Activated CD4-positive, alpha-beta T cell treated with anti-CD3 and anti-CD28 coated beads, Interleukin-2, Interleukin-4, amounts not matched to agents 100 ng/mL and 50 ng/mL, durations not matched to agents 16 hours and 8 hours (primary cell): ENCODE data around the gene VSIG2.
A peak's percentile ranks its signal among the peaks of the same experiment; 100 is the strongest.

Experiments used
- DNase-seq: peaks from one replicate; pipeline ENCODE4 v3.0.0-alpha.2; 2020; ENCODE audit warnings: low spot score

The VSIG2 gene

DNA sequence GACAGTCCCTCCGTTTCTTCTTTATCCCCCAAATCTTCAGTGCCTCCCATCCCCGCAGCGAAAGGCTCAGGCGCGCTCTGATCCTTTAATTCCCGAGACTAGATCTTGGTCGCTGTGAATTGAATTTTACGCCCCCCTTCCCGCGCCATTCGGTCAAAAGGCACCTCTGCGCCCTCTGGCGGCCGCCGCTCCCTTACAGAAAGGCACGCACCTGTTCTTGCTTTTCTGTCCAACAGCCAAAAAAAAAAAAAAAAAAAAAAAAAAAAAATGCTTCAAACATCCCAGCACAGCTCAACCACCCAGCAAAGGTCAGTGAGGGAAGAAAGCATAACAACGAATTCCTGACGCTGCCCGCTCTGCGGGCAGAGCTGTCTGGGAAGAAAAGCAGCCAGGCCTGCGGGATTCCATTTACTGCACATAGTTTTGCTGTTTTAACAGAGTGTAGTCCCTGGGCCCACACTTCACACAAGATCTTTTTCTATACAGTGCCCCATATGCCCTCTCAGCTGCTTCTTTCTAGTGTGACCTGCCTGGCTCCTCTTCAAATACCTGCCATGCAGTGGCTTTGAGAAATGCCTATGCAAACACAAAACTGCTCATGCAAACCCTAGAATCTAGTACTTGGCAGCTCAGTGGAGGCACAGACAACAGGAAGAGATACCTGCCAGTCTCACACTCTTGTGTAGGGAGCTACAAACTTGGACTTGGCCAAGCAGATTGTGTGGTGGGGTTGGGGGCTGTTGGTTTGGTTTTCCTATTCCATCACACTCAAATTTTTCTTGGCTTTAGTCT is 11.3 kb upstream of the VSIG2 start:
- peak; percentile 77 for DNase-seq

DNA sequence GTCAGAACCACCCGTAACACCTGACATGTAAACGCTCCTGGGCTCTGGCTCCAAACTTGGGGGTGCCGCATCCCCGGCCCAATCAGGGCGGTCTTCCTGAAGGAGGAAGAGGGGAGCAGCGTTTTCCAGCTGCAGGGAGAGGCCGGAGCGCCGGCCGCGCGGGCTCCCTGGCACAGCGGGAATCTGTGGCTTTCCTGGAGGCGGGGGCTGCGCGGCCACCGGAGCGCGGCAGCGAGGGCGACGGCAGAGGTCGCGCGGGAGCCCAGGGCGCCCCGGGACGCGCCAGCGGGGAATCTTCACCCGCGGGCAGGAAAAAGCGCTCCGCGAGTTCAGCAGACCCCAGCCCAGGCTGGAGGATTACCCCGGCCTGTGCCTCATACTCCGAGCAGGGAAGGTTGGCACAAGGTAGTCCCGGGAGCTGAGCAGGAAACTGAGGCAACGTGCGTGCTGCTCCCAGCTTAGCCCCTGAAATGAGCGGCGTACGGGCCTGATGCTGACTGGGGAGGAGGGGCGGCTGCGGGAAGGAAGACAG is 10.6 kb upstream of the VSIG2 start:
- no peak for DNase-seq

DNA sequence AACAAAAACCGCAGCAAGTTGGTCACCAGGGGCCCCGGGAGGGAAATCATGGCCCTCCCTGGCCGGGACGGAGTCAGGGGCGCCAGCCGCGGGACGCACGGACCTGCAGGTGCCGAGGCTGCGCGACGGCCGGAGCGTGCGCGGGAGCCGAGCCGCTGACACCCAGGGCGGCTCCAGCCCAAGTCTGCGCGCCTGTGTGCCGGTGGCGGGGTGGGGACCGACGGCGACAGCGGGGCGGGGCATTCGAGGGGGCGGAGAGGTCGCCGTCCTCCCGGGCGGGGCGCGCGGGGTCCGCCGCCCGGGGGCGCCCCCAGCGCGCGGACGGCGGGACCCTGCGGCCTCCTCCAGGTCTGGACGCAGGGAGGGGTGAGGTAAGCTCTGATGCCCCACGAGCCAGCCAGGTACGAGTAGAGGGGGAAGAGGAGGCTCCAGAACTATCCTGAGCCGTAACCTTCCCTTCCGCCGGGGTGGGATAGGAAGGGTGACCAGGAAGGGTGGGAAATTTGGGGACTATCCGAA is 10.1 kb upstream of the VSIG2 start, which contains the start of gene ESAM:
Gene ESAM (minus strand): TSS at position 186 of the 519 bp plus-strand sequence. CDS start 136 bp downstream, at position 50.
- peak; percentile 54 for DNase-seq

DNA sequence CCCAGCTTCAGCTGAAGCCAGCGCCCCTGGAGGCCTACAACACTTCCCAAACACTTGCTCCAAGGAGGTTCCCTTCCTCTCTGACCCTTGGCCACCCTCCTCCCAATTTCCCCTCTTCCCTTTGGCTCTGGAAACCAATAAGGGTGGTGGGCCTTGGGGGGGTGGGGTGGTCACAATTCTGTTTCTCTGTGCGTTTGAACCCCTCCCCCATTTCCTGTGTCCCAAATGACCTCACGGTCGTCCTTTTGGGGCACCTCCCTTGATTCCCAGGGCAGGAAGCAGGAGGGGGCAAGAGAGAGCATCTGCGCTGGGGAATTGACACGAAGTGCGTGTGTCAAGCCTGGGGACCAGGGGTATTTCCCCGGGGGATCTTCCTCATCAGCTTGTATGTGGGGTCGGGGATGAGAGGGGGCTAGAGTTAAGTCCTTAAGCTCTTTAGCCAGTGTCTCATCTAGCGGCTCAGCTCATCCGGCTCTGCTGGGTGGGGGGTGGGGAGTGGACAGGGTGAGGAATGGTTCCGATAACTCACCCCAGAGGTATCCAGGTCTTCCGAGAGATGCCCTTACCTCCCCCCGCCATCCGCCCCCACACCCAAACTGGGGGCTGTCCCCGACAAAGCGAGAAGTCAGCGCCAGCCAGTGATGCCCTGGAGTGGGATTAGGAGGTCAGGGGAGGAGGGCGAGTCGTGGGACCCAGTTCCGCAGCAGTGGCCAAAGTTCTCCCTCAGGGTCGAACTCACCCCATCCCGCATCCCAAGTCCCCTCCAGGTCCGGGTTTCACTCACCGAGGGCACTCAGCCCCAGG is 9.4 kb upstream of the VSIG2 start:
- DNase-seq = no peak

DNA sequence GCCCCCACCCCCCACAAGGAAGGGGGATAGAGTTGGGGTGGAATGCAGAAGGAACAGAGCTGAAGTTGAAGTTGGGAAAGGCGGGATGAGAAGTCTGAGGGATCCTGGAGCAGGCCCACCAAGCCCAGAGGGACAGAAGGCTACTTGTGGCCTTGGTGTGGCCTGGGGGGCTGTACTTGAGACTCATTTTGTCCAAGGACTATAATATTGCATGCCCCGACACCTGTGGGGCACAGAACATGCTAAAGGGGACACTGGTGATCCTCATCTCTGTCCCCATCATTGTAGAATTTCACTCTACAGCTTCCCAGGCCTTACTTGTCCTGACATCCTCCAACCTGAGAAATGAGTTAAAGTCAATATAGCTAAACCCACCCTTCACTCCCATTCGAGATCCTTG is 8.8 kb upstream of the VSIG2 start:
- no peak for DNase-seq

DNA sequence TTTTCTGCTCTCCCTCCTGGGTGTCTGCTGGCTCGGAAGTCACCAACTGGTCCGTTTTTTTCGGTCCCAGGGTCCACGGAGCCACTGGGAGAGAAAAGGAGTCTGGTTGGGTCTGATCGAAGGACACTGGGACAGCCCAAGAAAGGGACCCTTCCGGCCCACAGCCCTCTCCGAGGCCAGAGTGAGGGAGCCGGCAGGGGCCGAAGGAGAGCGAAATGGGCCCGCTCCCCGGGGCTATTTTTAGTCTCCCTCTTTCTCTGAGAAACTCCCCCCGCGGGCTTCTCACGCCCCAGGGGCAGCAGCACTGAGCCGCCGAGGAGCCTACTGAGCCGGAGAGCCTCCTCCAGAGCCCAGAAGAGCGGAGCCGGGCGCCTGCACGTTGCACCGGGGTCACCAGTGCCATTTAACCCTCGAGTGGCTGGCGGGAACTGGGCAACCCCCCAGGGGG is 8.2 kb upstream of the VSIG2 start:
- no peak for DNase-seq

DNA sequence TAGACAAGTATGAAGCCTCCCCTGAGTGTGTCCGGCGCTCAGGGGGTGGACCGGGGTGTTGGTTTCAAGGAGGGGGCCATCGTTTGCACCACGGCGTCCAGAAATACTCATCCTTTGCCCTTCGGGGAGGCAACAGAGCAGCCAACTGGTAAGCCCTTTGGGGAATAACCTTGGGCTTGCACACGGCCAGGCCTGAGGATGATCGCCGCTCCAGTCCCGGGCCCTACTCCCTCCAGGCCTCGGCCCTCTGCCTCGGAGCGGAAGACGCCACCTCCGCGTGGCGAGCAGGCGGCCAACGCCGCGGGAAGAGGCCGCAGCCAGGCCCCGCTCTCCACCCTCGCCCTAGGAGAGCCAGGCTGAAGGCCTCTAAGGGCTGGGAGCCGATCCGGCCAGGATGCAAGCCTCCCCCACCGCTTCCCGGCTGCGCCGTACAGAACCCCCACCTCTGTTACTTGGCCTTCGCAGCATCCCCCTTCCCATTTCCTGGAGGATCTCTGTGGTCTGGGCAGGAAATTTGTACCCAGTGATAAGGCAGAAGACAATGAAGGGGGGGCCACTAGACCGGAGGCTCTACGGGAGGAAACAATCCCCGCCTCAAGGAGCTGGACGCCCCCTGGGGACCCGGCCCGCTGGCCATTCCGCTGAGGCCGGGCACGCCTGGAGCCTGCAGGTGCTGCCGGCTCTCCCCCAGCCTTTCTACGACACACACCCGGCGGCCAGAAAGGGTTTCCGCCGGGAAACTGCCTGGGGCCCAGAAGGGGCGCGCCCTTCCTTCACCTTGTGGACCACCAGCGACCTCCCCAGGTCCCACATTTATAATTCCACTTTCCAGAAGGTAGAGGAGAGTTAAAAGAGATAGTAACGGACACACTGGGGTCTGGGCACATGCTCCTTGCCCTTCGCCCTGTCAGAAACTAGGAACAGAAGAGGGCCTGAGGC is 7.5 kb upstream of the VSIG2 start:
- no peak for DNase-seq

DNA sequence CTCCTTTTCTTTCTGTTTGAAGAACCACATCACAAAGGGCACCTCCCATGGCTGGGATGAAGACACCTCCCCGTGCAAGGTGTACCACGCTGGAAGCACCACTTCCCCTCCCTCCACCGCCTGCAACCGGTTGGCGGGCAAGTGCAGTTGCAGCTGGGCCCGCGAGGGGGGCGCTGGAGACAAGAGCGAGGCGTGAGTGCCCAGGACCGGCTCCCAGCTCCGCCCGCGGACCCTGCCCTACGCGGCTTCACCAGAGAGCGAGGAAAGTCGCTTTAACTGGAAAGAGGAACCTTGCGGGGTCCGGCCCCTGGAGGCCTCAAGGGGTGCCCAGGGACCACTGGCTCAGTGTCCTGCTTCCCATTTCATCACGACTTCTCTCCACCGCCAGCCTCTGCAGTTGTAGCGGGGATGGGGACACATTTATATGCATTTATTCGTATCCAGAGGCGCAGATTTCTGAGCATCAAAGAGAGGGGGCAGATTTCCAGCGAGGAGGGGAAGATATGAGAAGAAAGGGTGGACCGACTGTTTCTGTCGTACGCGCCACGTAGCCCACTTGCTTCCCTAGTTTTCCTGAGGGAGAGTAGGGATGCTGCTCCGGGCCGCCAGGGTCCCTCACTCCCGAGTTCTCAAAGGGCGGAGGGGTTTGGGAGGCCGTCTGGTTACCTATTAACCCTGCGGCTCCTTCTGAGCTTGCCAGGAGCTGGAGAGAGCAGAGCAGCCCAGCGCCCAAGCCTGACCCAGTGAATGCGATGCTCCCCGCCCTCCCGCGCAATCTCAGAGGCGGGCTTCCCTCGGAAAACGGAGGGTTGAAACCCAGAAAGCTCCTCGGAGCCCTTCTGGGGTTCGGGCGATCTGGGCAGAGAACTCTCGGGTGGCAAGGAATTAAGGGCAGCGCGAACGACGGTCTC is 6.6 kb upstream of the VSIG2 start:
- DNase-seq = peak; percentile 62

DNA sequence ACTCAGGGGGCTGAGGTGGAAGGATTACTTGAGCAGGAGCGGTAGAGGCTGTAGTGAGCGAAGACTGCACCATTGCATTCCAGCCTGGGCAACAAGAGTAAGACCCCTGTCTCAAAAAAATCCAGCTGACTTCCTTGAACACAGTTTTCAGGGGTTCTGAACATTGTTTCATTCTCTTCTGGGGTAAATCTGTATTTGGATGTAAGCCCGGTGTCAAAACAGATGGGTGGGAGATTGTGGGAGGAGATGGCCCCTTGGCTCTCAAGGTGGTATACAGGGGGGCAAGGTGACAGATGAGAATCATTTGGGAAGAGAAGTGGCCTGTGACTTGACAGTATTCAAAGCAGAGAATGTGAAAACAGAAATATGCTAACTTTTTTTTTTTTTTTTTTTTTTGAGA is 5.3 kb upstream of the VSIG2 start:
- no peak for DNase-seq

DNA sequence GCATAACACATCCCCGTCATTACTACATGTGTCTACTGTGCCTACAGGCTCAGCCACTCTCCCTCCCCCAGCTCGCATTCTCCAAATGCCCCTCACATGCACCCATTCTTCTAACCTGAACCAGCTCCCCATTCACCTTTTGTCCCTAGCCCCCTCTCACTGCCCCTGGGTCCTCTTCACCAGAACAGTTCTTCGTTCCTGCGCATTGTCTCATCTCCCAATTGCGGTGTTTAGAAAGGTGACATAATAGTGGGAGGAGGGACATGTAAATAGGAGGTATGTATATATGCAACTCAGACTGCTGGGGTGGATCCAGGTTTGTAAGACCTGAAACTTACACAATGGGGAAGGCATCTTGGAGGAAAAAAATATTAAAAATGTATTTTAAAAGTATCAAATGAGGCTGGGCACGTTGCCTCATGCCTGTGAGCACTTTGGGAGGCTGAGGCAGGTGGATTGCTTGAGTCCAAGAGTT is 4.7 kb upstream of the VSIG2 start:
- no peak for DNase-seq

DNA sequence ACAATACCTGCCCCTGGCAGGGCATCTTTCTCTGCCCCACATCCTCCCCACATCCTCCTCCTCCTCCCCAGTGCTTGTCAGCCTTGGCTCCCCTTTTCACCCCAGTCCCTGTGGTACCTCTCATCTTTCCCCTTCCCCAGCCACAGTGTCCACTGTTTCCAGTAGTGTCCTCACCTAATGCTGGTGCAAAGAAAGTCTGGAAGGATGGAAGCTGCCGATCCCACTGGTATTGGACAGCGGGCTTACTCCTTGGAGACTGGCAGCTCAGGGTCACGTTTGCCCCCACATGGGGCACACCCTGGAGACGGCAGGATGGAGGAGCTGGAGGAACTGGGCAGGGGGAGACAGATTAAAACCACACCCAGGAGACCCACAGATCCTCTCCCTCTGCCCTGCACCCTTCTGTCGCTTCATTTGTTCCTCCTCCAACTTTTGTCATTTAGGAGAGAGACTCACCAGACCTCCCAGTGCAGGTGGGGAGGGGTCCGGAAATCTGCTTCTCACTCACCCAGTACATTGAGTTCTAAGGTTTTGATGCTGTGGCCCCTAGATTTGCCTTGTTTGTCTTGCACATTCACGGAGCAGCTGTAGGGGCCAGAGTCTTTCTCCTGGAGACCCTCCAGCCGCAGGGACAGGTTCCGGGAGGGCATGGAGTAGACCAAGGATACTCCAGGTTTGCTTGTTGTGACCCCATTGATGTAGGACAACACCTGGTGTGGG is 4.1 kb upstream of the VSIG2 start:
- DNase-seq = no peak

DNA sequence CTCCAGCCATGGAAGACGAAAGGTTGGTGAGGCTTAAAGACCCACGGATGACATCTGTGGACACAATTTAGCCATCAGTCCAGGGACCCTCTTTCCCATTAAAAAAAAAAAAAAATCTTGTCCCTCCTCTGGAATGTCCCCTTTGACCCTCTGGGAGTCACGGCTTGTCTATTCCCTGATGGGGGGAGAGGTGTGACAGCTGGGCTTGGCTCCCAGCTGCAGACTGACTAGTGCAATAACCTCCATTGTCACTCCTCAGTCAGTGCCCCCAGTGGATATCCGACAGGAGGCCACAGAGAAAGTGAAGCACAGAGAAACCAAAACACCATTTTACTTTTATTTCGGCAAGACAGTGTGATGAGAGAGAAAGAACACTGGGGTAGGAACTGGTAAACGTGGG is 2.7 kb upstream of the VSIG2 start:
- no peak for DNase-seq

DNA sequence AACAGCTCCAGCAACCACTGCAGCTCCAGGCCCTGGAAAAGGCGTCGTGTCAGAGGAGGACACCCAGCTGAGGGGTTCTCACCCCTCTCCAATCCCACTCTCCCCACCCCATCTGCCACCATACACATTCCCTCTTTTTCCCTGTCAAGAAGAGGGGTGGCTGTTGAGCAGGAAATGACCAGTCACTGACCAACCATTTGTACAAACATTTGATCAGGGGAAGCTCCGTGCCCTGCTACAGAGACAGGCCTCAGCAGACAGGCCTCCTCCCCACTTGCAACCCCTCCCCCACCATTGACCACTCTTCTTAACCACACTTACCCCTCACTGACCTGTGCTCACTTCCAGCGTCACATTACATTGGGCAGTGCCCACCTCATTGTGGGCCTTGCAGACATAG is 2.3 kb upstream of the VSIG2 start:
- DNase-seq = no peak

DNA sequence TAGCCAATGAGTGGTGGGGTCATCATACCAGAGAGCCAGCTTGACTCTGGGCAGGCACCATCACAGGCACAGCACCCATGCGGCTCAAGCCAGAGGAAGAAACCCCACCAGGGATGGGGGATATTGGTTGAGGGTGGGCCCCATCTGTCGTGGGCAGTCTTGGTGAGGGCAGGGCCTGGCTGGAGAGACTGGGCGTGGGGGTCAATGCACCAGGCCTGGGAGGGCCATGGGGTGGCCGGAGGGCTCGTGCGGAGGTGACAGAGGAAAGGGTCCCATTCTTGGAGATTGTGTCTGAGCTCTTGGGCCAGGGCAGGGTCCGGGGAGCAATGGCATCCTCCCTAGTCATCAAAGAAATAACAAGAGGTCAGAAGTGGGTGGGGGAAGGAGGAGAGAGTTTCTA is 1.6 kb upstream of the VSIG2 start:
- no peak for DNase-seq

DNA sequence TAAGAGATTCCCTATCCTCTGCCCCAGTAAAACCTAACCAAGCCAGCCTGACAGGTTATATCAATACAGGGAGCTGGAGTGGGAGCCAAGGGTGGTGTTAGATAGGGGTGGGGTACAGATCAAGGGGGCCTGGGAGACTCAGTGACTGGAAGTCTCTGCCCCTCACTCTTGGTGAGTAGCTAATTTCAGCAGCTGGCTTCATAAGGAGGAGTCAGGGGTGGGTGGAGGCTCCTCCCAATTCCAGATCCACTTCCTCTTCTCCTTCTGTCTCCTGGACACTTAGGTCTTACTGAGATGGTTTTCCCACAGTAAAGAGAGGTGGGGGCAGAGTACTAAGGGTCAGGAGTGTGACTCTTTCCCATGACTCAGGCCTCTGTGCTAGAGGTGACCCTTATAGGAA is 1.1 kb upstream of the VSIG2 start:
- no peak for DNase-seq

DNA sequence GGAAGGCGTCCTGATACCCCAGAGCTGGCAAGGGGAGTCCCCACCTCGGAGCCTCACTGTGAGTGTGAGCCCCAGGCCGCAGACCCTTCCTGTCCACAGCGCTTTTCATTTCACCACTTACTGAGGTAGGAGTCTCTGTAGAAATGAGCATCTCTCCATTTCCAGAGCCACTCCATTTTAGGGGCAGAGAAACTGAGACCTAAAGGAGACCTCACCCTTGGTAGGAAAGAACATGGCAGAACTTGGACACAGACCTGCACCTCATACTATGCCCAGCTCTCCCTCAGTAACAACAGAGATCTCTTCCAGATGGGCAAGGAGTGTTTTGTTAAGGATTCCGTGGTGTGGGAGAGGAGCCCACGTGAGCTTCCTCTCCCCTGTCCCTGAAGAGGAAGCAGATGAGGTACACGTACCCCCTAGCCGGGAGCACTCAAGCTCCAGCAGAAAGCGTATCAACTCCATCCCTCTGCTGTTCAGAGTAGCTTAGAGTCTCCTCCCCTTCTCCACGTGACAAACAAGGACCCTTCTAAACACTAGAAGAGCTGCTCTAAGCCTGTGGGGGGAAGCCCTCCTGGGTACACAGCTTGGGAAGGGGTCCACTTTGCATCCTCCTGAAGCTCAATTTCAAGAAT is 532 bp upstream of the VSIG2 start:
- no peak for DNase-seq

DNA sequence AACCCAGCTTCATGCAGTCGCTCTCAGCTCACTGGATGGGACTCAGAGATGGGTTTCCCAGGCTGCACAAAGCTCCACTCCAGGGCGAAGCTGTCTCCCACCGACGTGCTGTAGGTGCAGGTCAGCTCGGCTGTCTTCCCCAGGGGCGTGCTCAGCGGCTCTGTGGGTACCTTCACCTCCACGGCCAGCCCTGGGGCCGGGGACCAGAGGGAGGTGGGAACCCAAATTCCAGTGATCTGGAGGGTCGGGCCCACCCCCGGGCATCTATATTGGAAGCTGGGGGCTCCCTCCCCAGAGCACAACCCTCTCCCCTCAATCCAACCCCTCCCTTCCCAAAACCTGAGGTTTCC is 689 bp downstream of the VSIG2 start:
- DNase-seq = no peak

DNA sequence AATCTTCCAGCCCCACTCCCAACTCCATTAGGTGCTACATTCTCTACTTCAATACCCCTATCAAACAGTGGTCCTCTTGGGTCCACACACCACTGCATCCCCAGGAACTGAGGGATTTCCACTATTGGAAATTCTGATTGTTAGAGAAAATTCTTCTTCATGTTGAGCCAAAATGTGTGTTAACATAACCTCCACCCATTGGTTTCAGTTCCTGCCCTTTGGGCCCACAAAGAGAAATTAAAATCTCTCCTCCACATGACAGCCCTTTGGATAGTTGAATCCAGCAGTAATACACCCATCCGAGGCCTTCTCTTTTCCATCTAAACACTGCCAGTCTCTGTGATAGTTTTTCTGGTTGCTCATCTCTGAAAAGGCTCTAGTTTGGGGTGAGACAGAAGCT is 2.1 kb downstream of the VSIG2 start:
- DNase-seq = no peak
